Caco-2 (cell line): Measurements from ENCODE around the gene CCL4L2. TPM values are rescaled to one million over a fixed set of nuclear protein-coding genes. Genes with fewer than 3 reads are reported as not detected.
"Not testable (repeated sequence)": the region's sequence is repeated elsewhere in the genome, so short reads cannot be mapped to it uniquely, and the experiment has no call there.

ENCODE experiments used
- BruUV-seq: library from RNA; stranded (reverse); fragments of 400-500 nt; replicated peaks from 2 replicates; lab custom pipeline; 2021; lab: Mats Ljungman, UMichigan
- CTCF ChIA-PET: fragments of 300-600 bp; sonication (Branson Sonifier 250); formaldehyde crosslinking; loops from one replicate; lab custom pipeline; 2022; ENCODE audit warnings: antibody characterized with exemption; lab: Charles Lee
- POLR2A ChIA-PET: fragments of 300-600 bp; sonication (Branson Sonifier 250); formaldehyde crosslinking; loops from one replicate; lab custom pipeline; 2022; ENCODE audit warnings: antibody characterized with exemption; lab: Charles Lee
- DNase-seq, 2 experiments: peaks; one replicate each; pipeline versions ENCODE4 v3.0.0 to v3.0.0-alpha.2; 2020 to 2022
- H3K27me3 ChIP-seq: replicated peaks from 2 replicates; pipeline ENCODE4 v1.6.0; 2011; ENCODE audit warnings: low read length; ENCODE audit not compliant: control insufficient read depth, insufficient read depth
- H3K36me3 ChIP-seq: 2 replicates; pipeline ENCODE4 v1.5.1; 2011; ENCODE audit warnings: low read length; ENCODE audit not compliant: control insufficient read depth, insufficient read depth
- H3K4me1 ChIP-seq: fragments of 250-450 bp; sonication (Bioruptor Pico); 2 replicates; pipeline ENCODE4 v1.5.1; 2020; ENCODE audit warnings: mild to moderate bottlenecking
- H3K4me3 ChIP-seq: 2 replicates; pipeline ENCODE4 v1.5.1; 2011; ENCODE audit warnings: low read depth, mild to moderate bottlenecking, control low read depth, low read length
- H3K9me3 ChIP-seq: fragments of 250-450 bp; sonication (Bioruptor Pico); 2 replicates; pipeline ENCODE4 v1.5.1; 2020; ENCODE audit warnings: mild to moderate bottlenecking, moderate library complexity
- H3K27ac Mint-ChIP-seq: one replicate; pipeline ENCODE4 v1.8.0; 2022; ENCODE audit warnings: mixed read lengths; ENCODE audit not compliant: unreplicated experiment
- H3K27me3 Mint-ChIP-seq: one replicate; pipeline ENCODE4 v1.8.0; 2022; ENCODE audit warnings: mixed read lengths; ENCODE audit not compliant: insufficient read depth, unreplicated experiment
- H3K36me3 Mint-ChIP-seq: one replicate; pipeline ENCODE4 v1.8.0; 2022; ENCODE audit warnings: mild to moderate bottlenecking, mixed read lengths; ENCODE audit not compliant: insufficient read depth, unreplicated experiment
- H3K4me1 Mint-ChIP-seq: one replicate; pipeline ENCODE4 v1.8.0; 2022; ENCODE audit warnings: low read depth, mixed read lengths; ENCODE audit not compliant: unreplicated experiment
- H3K4me3 Mint-ChIP-seq: one replicate; pipeline ENCODE4 v1.8.0; 2022; ENCODE audit warnings: mild to moderate bottlenecking, moderate library complexity, mixed read lengths; ENCODE audit not compliant: unreplicated experiment
- H3K9me3 Mint-ChIP-seq: one replicate; pipeline ENCODE4 v1.8.0; 2022; ENCODE audit warnings: mixed read lengths; ENCODE audit not compliant: unreplicated experiment
- CTCF ChIP-seq, 2 experiments: fragments of 200-600 bp in 1 of 2; IDR thresholded peaks; 1 replicate in 1 of 2; 2 replicates in 1 of 2; pipeline versions ENCODE4 v1.5.1 to v1.8.0; 2011 to 2022; ENCODE audit warnings: antibody characterized with exemption in 1 of 2, control low read depth in 1 of 2, inconsistent platforms in 1 of 2, low read depth in 1 of 2, low read length in 1 of 2, mild to moderate bottlenecking in 1 of 2, moderate library complexity in 1 of 2; ENCODE audit not compliant: insufficient read depth in 1 of 2, severe bottlenecking in 1 of 2, unreplicated experiment in 1 of 2
- intact Hi-C: fragments of 100-400 bp; cut with micrococcal nuclease; formaldehyde crosslinking; loops from one replicate; pipeline ENCODE4 v1.10.0; 2022; ENCODE audit not compliant: unreplicated experiment
- total RNA-seq: library from RNA; stranded (reverse); gene quantifications from 2 replicates; pipeline ENCODE4 v1.2.3, GENCODE V29; 2022

Gene CCL4L2
- total RNA-seq, 1 experiment from 2014 or later: not detected

- no peak overlapping the region for H3K4me3 ChIP-seq
- no peaks in the 10 kb centered on the region for H3K4me1 Mint-ChIP-seq
- H3K4me1 ChIP-seq: no peaks in the 10 kb centered on the region
- CTCF ChIA-PET: no interaction called here
- no peaks in the 10 kb centered on the region for H3K36me3 ChIP-seq
- H3K27ac Mint-ChIP-seq: no peak overlapping the region
- BruUV-seq: no TSS peak
- H3K27me3 Mint-ChIP-seq: peaks cover 26% of the 10 kb centered on the region
- H3K9me3 Mint-ChIP-seq: no peaks in the 10 kb centered on the region
- H3K36me3 Mint-ChIP-seq: no peaks in the 10 kb centered on the region
- H3K9me3 ChIP-seq: 0 out of 2 replicates have a peak, but pooled peaks cover under 1% of the 10 kb centered on the region
- DNase-seq: no peak
- intact Hi-C loops: no loop called here
- TF ChIP-seq CTCF (IDR thresholded peaks at IDR 0.05; ENCODE audit: insufficient read depth in 1 of 2, low read depth in 1 of 2, low read length in 1 of 2, severe bottlenecking in 1 of 2, unreplicated experiment in 1 of 2): no peak
- POLR2A ChIA-PET: no interaction called here
- H3K27me3 ChIP-seq: peaks cover 1% of the 10 kb centered on the region; the same call in 1 of the 2 replicates
- H3K4me3 Mint-ChIP-seq: no peak overlapping the region
These were observed 2.1 kb downstream of the CCL4L2 start for GRCh38 chr17:36212966-36213365.

- ChIA-PET POLR2A (no interaction called here), CTCF (no interaction called here)
- TF ChIP-seq CTCF (IDR thresholded peaks at IDR 0.05; ENCODE audit: insufficient read depth in 1 of 2, low read depth in 1 of 2, low read length in 1 of 2, severe bottlenecking in 1 of 2, unreplicated experiment in 1 of 2): no peak
- Histone ChIP-seq H3K27me3 (peaks cover 1% of the 10 kb centered on the region; the same call in 1 of the 2 replicates), H3K9me3 (peaks cover 6% of the 10 kb centered on the region; the same call in 1 of the 2 replicates), H3K4me3 (no peak overlapping the region), H3K36me3 (no peaks in the 10 kb centered on the region), H3K4me1 (no peaks in the 10 kb centered on the region)
- Mint-ChIP-seq H3K9me3 (no peaks in the 10 kb centered on the region), H3K27ac (no peak overlapping the region), H3K4me1 (no peaks in the 10 kb centered on the region), H3K4me3 (no peak overlapping the region), H3K36me3 (no peaks in the 10 kb centered on the region), H3K27me3 (peaks cover 26% of the 10 kb centered on the region)
- intact Hi-C loops: no loop called here
- DNase-seq: no peak
- no TSS peak for BruUV-seq
These were observed 2.8 kb downstream of the CCL4L2 start for GRCh38 chr17:36213695-36214094.

GRCh38 chr17:36214918-36215317, 4.1 kb downstream of the CCL4L2 start:
- H3K4me3 Mint-ChIP-seq: no peak overlapping the region
- H3K9me3 Mint-ChIP-seq: no peaks in the 10 kb centered on the region
- peaks cover 25% of the 10 kb centered on the region for H3K27me3 Mint-ChIP-seq
- no peaks in the 10 kb centered on the region for H3K4me1 Mint-ChIP-seq
- intact Hi-C loops: no loop called here
- H3K9me3 ChIP-seq: peaks cover 6% of the 10 kb centered on the region; the same call in 1 of the 2 replicates
- BruUV-seq: no TSS peak
- H3K36me3 ChIP-seq: no peaks in the 10 kb centered on the region
- CTCF ChIA-PET: no interaction called here
- H3K27ac Mint-ChIP-seq: no peak overlapping the region
- POLR2A ChIA-PET: no interaction called here
- peaks cover 1% of the 10 kb centered on the region; the same call in 1 of the 2 replicates for H3K27me3 ChIP-seq
- H3K4me1 ChIP-seq: no peaks in the 10 kb centered on the region
- no peak for DNase-seq
- no peaks in the 10 kb centered on the region for H3K36me3 Mint-ChIP-seq
- H3K4me3 ChIP-seq: no peak overlapping the region
- no peak for TF ChIP-seq CTCF (IDR thresholded peaks at IDR 0.05; ENCODE audit: insufficient read depth in 1 of 2, low read depth in 1 of 2, low read length in 1 of 2, severe bottlenecking in 1 of 2, unreplicated experiment in 1 of 2)

GRCh38 chr17:36215406-36216308, 4.8 kb downstream of the CCL4L2 start:
- CTCF ChIA-PET, H3K27ac Mint-ChIP-seq, H3K9me3 Mint-ChIP-seq, H3K9me3 ChIP-seq, H3K36me3 Mint-ChIP-seq, H3K4me3 ChIP-seq, H3K4me3 Mint-ChIP-seq, H3K36me3 ChIP-seq, H3K27me3 ChIP-seq, BruUV-seq, DNase-seq, H3K4me1 ChIP-seq, H3K4me1 Mint-ChIP-seq, POLR2A ChIA-PET, intact Hi-C loops: not testable (repeated sequence)
- peaks cover 23% of the 10 kb centered on the region for H3K27me3 Mint-ChIP-seq

GRCh38 chr17:36219556-36219955, 8.7 kb downstream of the CCL4L2 start:
- DNase-seq, H3K27ac Mint-ChIP-seq, H3K36me3 Mint-ChIP-seq, POLR2A ChIA-PET, H3K9me3 ChIP-seq, CTCF ChIA-PET, H3K27me3 ChIP-seq, H3K36me3 ChIP-seq, H3K4me3 ChIP-seq, BruUV-seq, H3K27me3 Mint-ChIP-seq, H3K4me1 ChIP-seq, H3K4me3 Mint-ChIP-seq, H3K9me3 Mint-ChIP-seq, H3K4me1 Mint-ChIP-seq, intact Hi-C loops: not testable (repeated sequence)
